Neural progenitor cell (in vitro differentiated cells): ENCODE data around the gene GPRC5D. TPM values are rescaled to one million over a fixed set of nuclear protein-coding genes. Genes with fewer than 3 reads are reported as not detected.

Experiments
- DNase-seq: peaks from one replicate; pipeline ENCODE4 v3.0.0-alpha.2; 2016; ENCODE audit warnings: low spot score
- H2AFZ ChIP-seq: fragments of 200-600 bp; sonication (generic); replicated peaks from 2 replicates; pipeline ENCODE4 v1.6.1; 2016; ENCODE audit warnings: antibody characterized with exemption
- H3F3A ChIP-seq: fragments of 200-600 bp; sonication (generic); 2 replicates; pipeline ENCODE4 v1.6.1; 2016; ENCODE audit warnings: antibody characterized with exemption, low read depth
- H3K27ac ChIP-seq: fragments of 200-600 bp; sonication (generic); 2 replicates; pipeline ENCODE4 v1.5.1; 2016; ENCODE audit warnings: mild to moderate bottlenecking
- H3K27me3 ChIP-seq: fragments of 200-600 bp; sonication (generic); 2 replicates; pipeline ENCODE4 v1.6.1; 2016; ENCODE audit warnings: mild to moderate bottlenecking, moderate library complexity
- H3K36me3 ChIP-seq: fragments of 200-600 bp; sonication (generic); 2 replicates; pipeline ENCODE4 v1.5.1; 2016
- H3K4me1 ChIP-seq: fragments of 200-600 bp; sonication (generic); 2 replicates; pipeline ENCODE4 v1.6.1; 2016; ENCODE audit warnings: mixed run types
- H3K4me2 ChIP-seq: fragments of 200-600 bp; sonication (generic); 2 replicates; pipeline ENCODE4 v1.6.1; 2016
- H3K4me3 ChIP-seq: fragments of 200-600 bp; sonication (generic); 2 replicates; pipeline ENCODE4 v1.5.1; 2016
- H3K79me2 ChIP-seq: fragments of 200-600 bp; sonication (generic); 2 replicates; pipeline ENCODE4 v1.6.1; 2016; ENCODE audit warnings: low read depth
- H3K9ac ChIP-seq: fragments of 200-600 bp; sonication (generic); 2 replicates; pipeline ENCODE4 v1.6.1; 2016
- H3K9me3 ChIP-seq: fragments of 200-600 bp; sonication (generic); 2 replicates; pipeline ENCODE4 v1.5.1; 2016; ENCODE audit warnings: low read depth
- H4K20me1 ChIP-seq: fragments of 200-600 bp; sonication (generic); 2 replicates; pipeline ENCODE4 v1.6.1; 2016; ENCODE audit warnings: low read depth
- H3K27ac Mint-ChIP-seq: 3 replicates; pipeline ENCODE4 v1.8.0; 2021; ENCODE audit warnings: mixed read lengths
- H3K27me3 Mint-ChIP-seq: 2 replicates; pipeline ENCODE4 v1.8.0; 2022; ENCODE audit warnings: low read depth, mild to moderate bottlenecking, inconsistent platforms, moderate library complexity, mixed read lengths; ENCODE audit not compliant: insufficient read depth
- H3K36me3 Mint-ChIP-seq: 3 replicates; pipeline ENCODE4 v1.8.0; 2021; ENCODE audit warnings: mixed read lengths
- H3K4me1 Mint-ChIP-seq: 3 replicates; pipeline ENCODE4 v1.8.0; 2021; ENCODE audit warnings: mixed read lengths
- H3K4me3 Mint-ChIP-seq: 3 replicates; pipeline ENCODE4 v1.8.0; 2021; ENCODE audit warnings: mild to moderate bottlenecking, moderate library complexity, mixed read lengths
- H3K9me3 Mint-ChIP-seq: 3 replicates; pipeline ENCODE4 v1.8.0; 2020; ENCODE audit warnings: mixed read lengths
- CTCF ChIP-seq: fragments of 200-600 bp; sonication (generic); IDR thresholded peaks from 2 replicates; pipeline ENCODE4 v1.5.1; 2017; ENCODE audit warnings: antibody characterized with exemption, mild to moderate bottlenecking
- EZH2 ChIP-seq: fragments of 200-600 bp; sonication (generic); IDR thresholded peaks from 2 replicates; pipeline ENCODE4 v1.6.1; 2017; ENCODE audit warnings: antibody characterized with exemption, mild to moderate bottlenecking, moderate library complexity
- EZH2phosphoT487 ChIP-seq: fragments of 200-600 bp; sonication (generic); IDR thresholded peaks from 2 replicates; pipeline ENCODE4 v1.6.1; 2017; ENCODE audit warnings: antibody characterized with exemption
- total RNA-seq: library from RNA; depleted of rRNA; stranded (reverse); fragments of >200 nt; gene quantifications from 2 replicates; pipeline ENCODE4 v1.2.3, GENCODE V29; 2015; ENCODE audit warnings: low replicate concordance

GPRC5D gene
- total RNA-seq, 1 donor from 2014 or later = not detected

- no peaks in the 10 kb centered on the region for H4K20me1 ChIP-seq
- Mint-ChIP-seq H3K27me3 (peaks cover 6% of the 10 kb centered on the region), H3K4me3 (peak overlapping the region; percentile 97), H3K9me3 (no peaks in the 10 kb centered on the region), H3K36me3 (peaks cover 9% of the 10 kb centered on the region), H3K27ac (peak overlapping the region; percentile 44), H3K4me1 (peaks cover 29% of the 10 kb centered on the region)
- H3K9ac ChIP-seq = no peak overlapping the region
- H3K9me3 ChIP-seq = no peaks in the 10 kb centered on the region
- TF ChIP-seq CTCF (no peak), EZH2 (no peak), EZH2phosphoT487 (no peak)
- peak overlapping the region; percentile 84 for H3K4me2 ChIP-seq
- peak overlapping the region; percentile 74 for H2AFZ ChIP-seq
- H3K36me3 ChIP-seq = no peaks in the 10 kb centered on the region
- no peak overlapping the region for H3K27ac ChIP-seq
- H3F3A ChIP-seq = peaks cover 8% of the 10 kb centered on the region
- H3K4me3 ChIP-seq = peak overlapping the region; percentile 74
- peak; percentile 79 for DNase-seq
- peaks cover 2% of the 10 kb centered on the region for H3K4me1 ChIP-seq
- no peaks in the 10 kb centered on the region for H3K79me2 ChIP-seq
- H3K27me3 ChIP-seq = peaks cover 13% of the 10 kb centered on the region
These were observed 48.6 kb upstream of the GPRC5D start for GRCh38 chr12:13000616-13000924.

DNA sequence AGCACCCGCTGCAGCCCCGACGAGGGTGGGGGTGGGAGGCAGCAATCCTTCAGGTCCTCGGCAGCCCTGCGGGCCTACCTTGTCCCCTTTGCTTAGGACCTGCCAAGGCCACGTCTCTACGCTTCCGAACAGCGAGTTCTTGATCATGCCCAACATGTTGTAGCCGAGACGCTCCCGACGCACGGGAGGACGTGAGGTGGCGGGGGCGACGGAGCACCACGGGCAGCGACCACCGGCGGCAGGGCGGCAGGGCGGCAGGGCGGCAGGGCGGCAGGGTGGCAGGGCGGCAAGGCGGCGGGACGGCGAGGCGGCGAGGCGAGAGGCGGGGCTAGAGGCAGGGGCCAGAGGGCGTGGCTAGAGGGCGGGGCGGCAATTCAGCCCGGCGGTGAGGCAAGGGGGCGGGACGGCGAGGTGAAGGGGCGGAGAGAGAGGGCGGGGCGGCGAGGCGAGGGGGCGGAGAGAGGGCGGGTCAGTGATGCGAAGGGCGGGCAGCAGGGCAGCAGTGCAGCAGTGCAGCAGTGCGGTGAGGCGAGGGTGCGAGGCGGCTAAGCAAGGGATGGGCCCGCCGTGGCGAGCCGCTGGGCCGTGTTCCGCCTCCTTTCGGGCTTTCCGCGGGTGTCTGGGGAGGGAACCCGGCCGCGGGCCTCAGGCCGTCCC, 48.1 kb upstream of the GPRC5D start, which contains the start of gene HEBP1:
HEBP1 (minus strand) TSS at position 307 of the 657 bp plus-strand sequence; CDS start at position 156, 151 bp downstream.
- peaks cover 29% of the 10 kb centered on the region for H3K4me1 Mint-ChIP-seq
- peak within 1 kb of the TSS; percentile 96 for H2AFZ ChIP-seq
- H3F3A ChIP-seq = peaks cover 8% of the 10 kb centered on the region
- DNase-seq = peak; percentile 95
- H3K79me2 ChIP-seq = no peaks in the 10 kb centered on the region
- peak within 1 kb of the TSS; percentile 93 for H3K4me2 ChIP-seq
- H3K27me3 Mint-ChIP-seq = peaks cover 4% of the 10 kb centered on the region
- no peaks in the 10 kb centered on the region for H4K20me1 ChIP-seq
- no peak for TF ChIP-seq EZH2
- peak; percentile 19 for TF ChIP-seq CTCF
- no peak for TF ChIP-seq EZH2phosphoT487
- no peaks in the 10 kb centered on the region for H3K9me3 ChIP-seq
- H3K9me3 Mint-ChIP-seq = no peaks in the 10 kb centered on the region
- H3K4me1 ChIP-seq = no peaks in the 10 kb centered on the region
- H3K27ac Mint-ChIP-seq = peak within 1 kb of the TSS; percentile 44
- peaks cover 9% of the 10 kb centered on the region for H3K36me3 Mint-ChIP-seq
- peaks cover 13% of the 10 kb centered on the region for H3K27me3 ChIP-seq
- H3K4me3 ChIP-seq = peak within 1 kb of the TSS; percentile 74
- H3K36me3 ChIP-seq = no peaks in the 10 kb centered on the region
- no peak within 1 kb of the TSS for H3K27ac ChIP-seq
- peak within 1 kb of the TSS; percentile 38 for H3K9ac ChIP-seq
- H3K4me3 Mint-ChIP-seq = peak within 1 kb of the TSS; percentile 97

DNA sequence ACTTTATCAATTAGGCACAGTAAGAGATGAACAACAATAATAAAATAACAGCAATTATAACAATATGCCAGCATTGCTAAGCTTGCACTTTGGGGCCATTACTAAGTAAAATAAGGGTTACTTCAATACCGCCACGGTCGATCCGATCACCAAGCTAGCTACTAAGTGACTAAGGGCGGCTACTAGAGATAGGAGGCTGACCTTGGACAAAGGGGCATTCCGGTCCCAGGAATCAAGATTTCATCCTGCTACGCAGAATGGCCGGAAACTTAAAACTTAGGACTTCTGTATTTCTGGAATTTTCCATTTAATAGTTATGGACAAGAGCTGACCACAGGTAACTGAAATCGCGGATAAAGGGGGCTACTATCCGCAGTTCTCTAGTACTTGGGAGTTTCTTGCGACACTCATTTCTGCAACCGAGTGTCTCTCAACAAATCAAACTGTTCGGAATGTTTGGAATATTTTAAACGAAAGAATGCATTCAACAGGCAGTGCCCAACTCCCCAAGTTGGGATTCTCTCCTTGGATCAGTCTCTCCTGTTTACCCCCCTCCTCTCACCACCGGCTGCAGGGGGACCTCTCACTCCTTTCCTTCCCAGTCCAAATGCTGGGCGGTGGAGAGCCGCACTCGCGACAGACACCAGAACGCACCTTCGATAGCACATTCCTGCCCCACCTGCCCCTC, 47.4 kb upstream of the GPRC5D start:
- Histone ChIP-seq H3F3A (peaks cover 8% of the 10 kb centered on the region), H3K4me2 (peak overlapping the region; percentile 93), H3K36me3 (no peaks in the 10 kb centered on the region), H3K4me3 (peak overlapping the region; percentile 74), H3K9ac (peak overlapping the region; percentile 38), H3K27me3 (peaks cover 13% of the 10 kb centered on the region), H3K9me3 (no peaks in the 10 kb centered on the region), H3K4me1 (no peaks in the 10 kb centered on the region), H3K27ac (no peak overlapping the region), H2AFZ (peak overlapping the region; percentile 96), H3K79me2 (no peaks in the 10 kb centered on the region), H4K20me1 (no peaks in the 10 kb centered on the region)
- peaks cover 29% of the 10 kb centered on the region for H3K4me1 Mint-ChIP-seq
- H3K36me3 Mint-ChIP-seq = peaks cover 9% of the 10 kb centered on the region
- no peak overlapping the region for H3K27ac Mint-ChIP-seq
- no peaks in the 10 kb centered on the region for H3K9me3 Mint-ChIP-seq
- TF ChIP-seq CTCF (no peak), EZH2phosphoT487 (no peak), EZH2 (no peak)
- H3K27me3 Mint-ChIP-seq = peaks cover 3% of the 10 kb centered on the region
- peak; percentile 64 for DNase-seq
- H3K4me3 Mint-ChIP-seq = peak overlapping the region; percentile 97
